GM19099 (cell line): ENCODE results near the gene CROT.

Experiments used
- POLR2A ChIP-seq: IDR thresholded peaks from 3 replicates; pipeline ENCODE4 v1.6.1; 2011; ENCODE audit warnings: low read depth; ENCODE audit not compliant: insufficient read length; ENCODE audit errors: extremely low read depth

The CROT gene

GRCh38 chr7:87427288-87427687 is 81.8 kb downstream of the CROT start:
- no peak for TF ChIP-seq POLR2A

- TF ChIP-seq POLR2A, result no peak
Measured at GRCh38 chr7:87432536-87432935, 87.1 kb downstream of the CROT start.

- TF ChIP-seq POLR2A, result no peak
Measured at GRCh38 chr7:87435546-87435945, 90.1 kb downstream of the CROT start.

GRCh38 chr7:87445897-87446296 is 100.4 kb downstream of the CROT start:
- TF ChIP-seq POLR2A, result no peak

- TF ChIP-seq POLR2A, result no peak
Measured at GRCh38 chr7:87447116-87447635, 101.7 kb downstream of the CROT start.

- no peak for TF ChIP-seq POLR2A
Measured at GRCh38 chr7:87448388-87448787, 102.9 kb downstream of the CROT start.
